A673 (cell line): ENCODE results near the gene ILF3. TPM values are rescaled to one million over a fixed set of nuclear protein-coding genes. Genes with fewer than 3 reads are reported as not detected.

Experiments used
- BruUV-seq: library from RNA; stranded (reverse); fragments of 400-500 nt; replicated peaks from 2 replicates; lab custom pipeline; 2021; lab: Mats Ljungman, UMichigan
- CTCF ChIA-PET: fragments of 300-600 bp; sonication (Branson Sonifier 250); formaldehyde crosslinking; loops from one replicate; lab custom pipeline; 2022; ENCODE audit warnings: antibody characterized with exemption; lab: Charles Lee
- POLR2A ChIA-PET: fragments of 300-600 bp; sonication (Branson Sonifier 250); formaldehyde crosslinking; loops from one replicate; lab custom pipeline; 2022; ENCODE audit warnings: antibody characterized with exemption; ENCODE audit not compliant: low non-redundant PET; lab: Charles Lee
- DNase-seq: peaks from one replicate; pipeline ENCODE4 v3.0.0-alpha.2; 2015; ENCODE audit warnings: low spot score
- H3K27ac ChIP-seq: fragments of 200-600 bp; sonication (generic); 2 replicates; pipeline ENCODE4 v1.5.1; 2016; ENCODE audit warnings: mixed run types, low read depth, mild to moderate bottlenecking, mixed read lengths, antibody characterized with exemption, low read length; ENCODE audit not compliant: poor library complexity, severe bottlenecking
- H3K27me3 ChIP-seq: fragments of 200-600 bp; sonication (generic); replicated peaks from 2 replicates; pipeline ENCODE4 v1.6.1; 2017; ENCODE audit warnings: mixed run types, low read depth, mild to moderate bottlenecking, mixed read lengths, antibody characterized with exemption, low read length; ENCODE audit not compliant: insufficient read depth, poor library complexity
- H3K36me3 ChIP-seq: fragments of 200-600 bp; sonication (generic); 2 replicates; pipeline ENCODE4 v1.6.1; 2016; ENCODE audit warnings: mixed run types, mild to moderate bottlenecking, mixed read lengths, antibody characterized with exemption, low read length; ENCODE audit not compliant: insufficient read depth, poor library complexity, severe bottlenecking
- H3K4me1 ChIP-seq: fragments of 200-600 bp; sonication (generic); 2 replicates; pipeline ENCODE4 v1.6.1; 2017; ENCODE audit warnings: mixed run types, mild to moderate bottlenecking, mixed read lengths, antibody characterized with exemption, low read length; ENCODE audit not compliant: insufficient read depth, poor library complexity, severe bottlenecking
- H3K4me3 ChIP-seq: fragments of 200-600 bp; sonication (generic); 2 replicates; pipeline ENCODE4 v1.5.1; 2016; ENCODE audit warnings: low read depth, mixed run types, mild to moderate bottlenecking, mixed read lengths, low read length; ENCODE audit not compliant: poor library complexity, severe bottlenecking
- H3K9me3 ChIP-seq: fragments of 200-600 bp; sonication (generic); 2 replicates; pipeline ENCODE4 v1.6.1; 2016; ENCODE audit warnings: mixed run types, low read depth, mild to moderate bottlenecking, mixed read lengths, antibody characterized with exemption, low read length; ENCODE audit not compliant: poor library complexity, severe bottlenecking
- EZH2 ChIP-seq: fragments of 200-600 bp; sonication (generic); IDR thresholded peaks from 2 replicates; pipeline ENCODE4 v1.6.1; 2017; ENCODE audit warnings: borderline replicate concordance, low read depth, mild to moderate bottlenecking, mixed read lengths, antibody characterized with exemption, low read length; ENCODE audit not compliant: poor library complexity, severe bottlenecking
- intact Hi-C: fragments of 100-400 bp; cut with micrococcal nuclease; formaldehyde crosslinking; loops from one replicate; pipeline ENCODE4 v1.10.0; 2022; ENCODE audit not compliant: unreplicated experiment
- total RNA-seq: library from RNA; stranded (reverse); gene quantifications from 2 replicates; pipeline ENCODE4 v1.2.3, GENCODE V29; 2021
- TF ChIP-seq, protein P1 (sequence below): fragments of 300-800, 200-600 bp; sonication (generic); conservative IDR thresholded peaks from 2 replicates; pipeline ENCODE4 v1.5.1; 2017; ENCODE audit warnings: low read depth, mild to moderate bottlenecking, antibody characterized with exemption, low read length, moderate library complexity, mixed read lengths

ILF3 gene
- total RNA-seq, 1 experiment from 2014 or later: 683 TPM

DNA sequence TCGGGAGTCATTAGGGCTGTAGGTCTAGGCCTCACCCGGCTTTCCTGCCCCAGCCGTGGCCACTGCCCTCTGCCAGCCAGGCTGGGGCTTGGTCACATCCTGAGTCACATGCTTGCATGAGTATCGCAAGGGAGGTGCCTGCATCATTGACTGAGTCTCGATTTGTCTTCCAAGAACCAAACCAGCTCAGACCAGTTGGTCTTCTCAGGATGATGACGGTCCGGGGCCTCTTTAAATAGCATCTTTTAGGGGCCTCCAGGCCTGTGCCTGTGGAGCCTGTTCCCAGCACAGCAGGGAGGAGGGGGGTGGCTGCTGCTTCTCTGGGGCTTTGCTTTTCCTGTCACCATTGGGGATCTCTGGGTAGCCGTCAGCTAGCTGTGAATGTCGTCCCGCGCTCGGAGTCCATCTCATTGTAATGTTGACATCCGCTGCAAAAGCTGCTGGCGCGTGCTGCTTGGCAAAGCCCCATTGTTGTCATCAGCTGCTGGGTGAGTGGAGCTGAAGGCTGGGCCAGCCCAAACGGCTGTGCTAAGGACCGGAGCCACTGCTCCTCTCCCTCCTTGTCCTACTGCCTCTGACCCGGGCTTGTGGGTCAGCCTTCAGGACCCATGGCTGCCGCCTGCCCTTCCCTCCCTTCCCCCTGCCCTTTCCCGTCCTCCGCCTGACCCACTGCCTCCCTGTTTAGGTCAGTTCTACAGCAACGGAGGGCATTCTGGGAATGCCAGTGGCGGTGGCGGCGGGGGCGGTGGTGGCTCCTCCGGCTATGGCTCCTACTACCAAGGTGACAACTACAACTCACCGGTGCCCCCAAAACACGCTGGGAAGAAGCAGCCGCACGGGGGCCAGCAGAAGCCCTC lies 32.7 kb downstream of the ILF3 start:
- DNase-seq: peak; percentile 18

DNA sequence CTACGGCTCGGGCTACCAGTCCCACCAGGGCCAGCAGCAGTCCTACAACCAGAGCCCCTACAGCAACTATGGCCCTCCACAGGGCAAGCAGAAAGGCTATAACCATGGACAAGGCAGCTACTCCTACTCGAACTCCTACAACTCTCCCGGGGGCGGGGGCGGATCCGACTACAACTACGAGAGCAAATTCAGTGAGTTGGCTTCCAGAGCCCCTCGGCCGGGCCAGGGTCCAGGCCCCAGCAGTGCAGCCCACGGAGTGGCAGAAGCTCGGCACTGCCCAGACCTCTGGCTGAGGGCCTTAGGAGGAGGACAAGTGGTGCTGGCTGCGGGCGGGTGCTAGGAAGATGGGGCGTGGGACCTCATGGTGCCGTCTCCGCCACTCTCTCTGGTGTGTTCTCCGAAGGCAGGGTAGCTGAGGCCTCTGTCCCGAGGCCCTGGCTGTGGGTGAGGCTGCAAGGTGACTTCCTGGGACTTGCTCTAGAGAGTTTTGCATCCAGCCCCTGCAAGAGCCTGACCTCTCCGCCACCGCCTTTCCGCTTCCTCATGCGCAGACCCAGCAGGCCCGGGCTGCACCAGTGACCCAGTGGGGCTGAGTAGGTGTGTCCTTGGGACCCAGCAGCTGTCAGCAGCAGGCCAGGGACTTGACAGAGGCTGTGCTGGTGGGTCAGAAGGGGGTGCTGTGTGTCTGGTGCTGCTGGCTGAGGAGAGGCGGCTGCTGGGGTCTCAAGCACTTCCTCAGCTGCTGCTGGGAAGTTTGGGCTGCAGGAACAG lies 33.6 kb downstream of the ILF3 start:
- Histone ChIP-seq H3K27me3 (no peaks in the 10 kb centered on the region), H3K4me1 (no peaks in the 10 kb centered on the region), H3K36me3 (peaks cover 100% of the 10 kb centered on the region), H3K4me3 (no peak overlapping the region), H3K9me3 (no peaks in the 10 kb centered on the region), H3K27ac (peak overlapping the region; percentile 42)
- POLR2A ChIA-PET: interaction anchor here (0.5 kb wide), 1 partner anchor 61 kb away, joined by 6 read pairs; no protein-coding TSS in a partner anchor
- intact Hi-C loops: no loop called here
- DNase-seq: no peak
- CTCF ChIA-PET: no interaction called here
- no TSS peak for BruUV-seq
- no peak for TF ChIP-seq EZH2
- TF ChIP-seq, protein P1, sequence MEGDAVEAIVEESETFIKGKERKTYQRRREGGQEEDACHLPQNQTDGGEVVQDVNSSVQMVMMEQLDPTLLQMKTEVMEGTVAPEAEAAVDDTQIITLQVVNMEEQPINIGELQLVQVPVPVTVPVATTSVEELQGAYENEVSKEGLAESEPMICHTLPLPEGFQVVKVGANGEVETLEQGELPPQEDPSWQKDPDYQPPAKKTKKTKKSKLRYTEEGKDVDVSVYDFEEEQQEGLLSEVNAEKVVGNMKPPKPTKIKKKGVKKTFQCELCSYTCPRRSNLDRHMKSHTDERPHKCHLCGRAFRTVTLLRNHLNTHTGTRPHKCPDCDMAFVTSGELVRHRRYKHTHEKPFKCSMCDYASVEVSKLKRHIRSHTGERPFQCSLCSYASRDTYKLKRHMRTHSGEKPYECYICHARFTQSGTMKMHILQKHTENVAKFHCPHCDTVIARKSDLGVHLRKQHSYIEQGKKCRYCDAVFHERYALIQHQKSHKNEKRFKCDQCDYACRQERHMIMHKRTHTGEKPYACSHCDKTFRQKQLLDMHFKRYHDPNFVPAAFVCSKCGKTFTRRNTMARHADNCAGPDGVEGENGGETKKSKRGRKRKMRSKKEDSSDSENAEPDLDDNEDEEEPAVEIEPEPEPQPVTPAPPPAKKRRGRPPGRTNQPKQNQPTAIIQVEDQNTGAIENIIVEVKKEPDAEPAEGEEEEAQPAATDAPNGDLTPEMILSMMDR: no peak

More for the DNA sequence above, 32.7 kb downstream of the ILF3 start:
- no peaks in the 10 kb centered on the region for H3K27me3 ChIP-seq
- H3K36me3 ChIP-seq: peaks cover 100% of the 10 kb centered on the region
- no peaks in the 10 kb centered on the region for H3K4me1 ChIP-seq
- no TSS peak for BruUV-seq
- no peak overlapping the region for H3K4me3 ChIP-seq
- ChIA-PET POLR2A (interaction anchor here (0.5 kb wide), 1 partner anchor 60 kb away, joined by 6 read pairs; no protein-coding TSS in a partner anchor), CTCF (no interaction called here)
- no peak overlapping the region for H3K27ac ChIP-seq
- intact Hi-C loops: no loop called here
- TF ChIP-seq, protein P1: no peak
- TF ChIP-seq EZH2: no peak
- H3K9me3 ChIP-seq: no peaks in the 10 kb centered on the region

DNA sequence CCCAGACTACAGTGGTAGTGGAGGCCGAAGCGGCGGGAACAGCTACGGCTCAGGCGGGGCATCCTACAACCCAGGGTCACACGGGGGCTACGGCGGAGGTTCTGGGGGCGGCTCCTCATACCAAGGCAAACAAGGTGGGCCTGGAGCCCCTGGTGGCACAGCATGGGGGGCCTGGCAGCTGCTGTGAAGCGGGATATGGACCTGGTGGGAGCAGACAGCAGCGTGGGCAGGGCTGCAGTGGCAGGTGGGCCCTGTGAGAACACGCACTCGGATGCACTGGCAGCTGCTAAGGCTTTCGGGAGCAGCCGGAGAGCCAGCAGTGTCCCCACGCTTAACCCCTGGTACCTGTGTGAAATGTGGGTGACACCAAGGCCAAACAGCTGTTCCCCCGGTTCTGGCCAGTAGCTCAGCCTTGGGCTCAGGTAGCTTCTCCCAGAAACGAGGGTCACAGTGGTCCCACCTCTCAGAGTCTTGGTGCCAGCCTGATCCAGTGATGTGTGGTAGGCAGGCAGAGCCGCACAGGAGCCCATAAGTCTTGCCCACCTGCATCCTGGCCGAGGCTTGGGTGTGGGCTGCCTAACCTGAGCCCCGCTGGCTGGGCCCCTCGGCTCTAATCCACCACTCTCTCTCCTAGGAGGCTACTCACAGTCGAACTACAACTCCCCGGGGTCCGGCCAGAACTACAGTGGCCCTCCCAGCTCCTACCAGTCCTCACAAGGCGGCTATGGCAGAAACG lies 34.6 kb downstream of the ILF3 start:
- POLR2A ChIA-PET: no interaction called here
- H3K36me3 ChIP-seq: peaks cover 91% of the 10 kb centered on the region
- BruUV-seq: no TSS peak

More for the DNA sequence above, 34.6 kb downstream of the ILF3 start:
- CTCF ChIA-PET: no interaction called here
- no peak for DNase-seq
- Histone ChIP-seq H3K4me1 (no peaks in the 10 kb centered on the region), H3K9me3 (no peaks in the 10 kb centered on the region), H3K27me3 (no peaks in the 10 kb centered on the region), H3K27ac (no peak overlapping the region), H3K4me3 (no peak overlapping the region)
- TF ChIP-seq EZH2: no peak
- TF ChIP-seq, protein P1: no peak
- intact Hi-C loops: no loop called here
